ENCODE results near the gene C20orf204. TPM values are rescaled to one million over a fixed set of nuclear protein-coding genes. Genes with fewer than 3 reads are reported as not detected.
A peak's percentile ranks its signal among the peaks of the same experiment; 100 is the strongest.

C20orf204 gene
- total and polyA plus RNA-seq, 9 of the 15 experiments (the other 6 are each of a cell fraction or from before 2014, with no cell fraction given) = 0.11 to 1.1 (median 0.36) TPM; not detected in 2

DNA sequence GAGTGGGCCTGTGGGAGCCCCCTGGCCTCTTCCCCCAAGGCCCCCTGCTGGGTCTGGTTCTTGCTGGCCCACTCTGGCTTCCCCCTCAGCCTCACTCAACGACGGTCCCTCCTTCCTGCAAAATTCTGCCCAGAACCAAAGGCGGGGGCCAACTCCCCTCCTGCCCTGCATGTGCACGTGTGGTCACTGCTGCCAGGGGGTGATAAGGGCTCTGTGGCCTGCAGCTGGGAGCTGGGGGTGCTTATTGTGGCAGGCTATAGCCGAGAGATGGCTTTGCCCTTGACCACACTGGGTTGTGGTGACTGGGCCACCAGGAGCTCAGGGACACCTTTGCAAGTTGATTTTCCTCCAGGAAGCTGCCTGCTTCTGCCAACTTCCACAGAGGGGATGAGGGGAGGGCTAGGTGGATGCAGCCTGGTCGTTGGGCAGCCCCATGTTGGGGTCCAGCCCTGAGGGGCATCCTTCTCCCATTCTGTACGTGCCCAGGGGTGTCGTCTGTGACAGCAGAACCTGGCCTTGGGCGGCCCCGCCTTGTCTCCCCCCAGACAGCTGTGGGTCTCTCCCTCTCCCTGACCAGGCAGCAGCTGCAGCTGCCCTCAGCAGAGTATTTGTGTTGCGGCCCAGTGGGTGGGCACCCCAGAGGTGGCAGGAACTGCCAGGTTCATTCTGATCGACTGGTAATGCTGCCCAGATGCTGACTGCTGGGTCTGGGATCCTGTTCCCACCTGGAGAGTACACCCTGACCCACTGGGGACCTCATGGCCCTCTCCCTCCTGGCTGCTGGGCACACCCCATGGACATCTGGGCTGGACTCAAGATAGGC is 32.6 kb downstream of the C20orf204 start:
- H3K4me1 ChIP-seq (replicated peaks in 1 of 2; ENCODE audit: control insufficient read depth in 2 of 2, insufficient read depth in 2 of 2, low read length in 2 of 2) = peaks cover 30 to 93% of the 10 kb centered on the region in 2 experiments
- H3K9me1 ChIP-seq (ENCODE audit: control insufficient read depth, insufficient read depth, low read length) = peaks cover 3% of the 10 kb centered on the region
- ChIA-PET CTCF (ENCODE audit: low intra/inter-chr PET ratio) (no interaction called here), POLR2A (interaction anchor here (0.6 to 1.0 kb wide), 2 partner anchors 8 to 18 kb away, joined by 4 to 5 read pairs; no protein-coding TSS in a partner anchor)
- H3K4me2 ChIP-seq (ENCODE audit: insufficient read depth, low read length) = no peak overlapping the region
- no peak overlapping the region for H3K27ac ChIP-seq (ENCODE audit: extremely low read depth, low read depth, low read length)
- peaks cover 1% of the 10 kb centered on the region; the same call in 1 of the 3 replicates for H3K36me3 ChIP-seq (ENCODE audit: control insufficient read depth, insufficient read depth, low read length)
- no peak for DNase-seq (ENCODE audit: extremely low read depth in 1 of 4, low spot score in 3 of 4)
- in situ Hi-C loops (cut with MboI) = no loop called here
- no peaks in the 10 kb centered on the region for H4K20me1 ChIP-seq (replicated peaks; ENCODE audit: control insufficient read depth, insufficient read depth, low read length)
- intact Hi-C loops (cut with micrococcal nuclease) = no loop called here
- H3K27me3 ChIP-seq (ENCODE audit: control insufficient read depth in 2 of 2, insufficient read depth in 2 of 2, low read length in 2 of 2) = no peaks in the 10 kb centered on the region
- no peak for ATAC-seq
- 0 out of 3 replicates have a peak, but pooled peaks cover under 1% of the 10 kb centered on the region for H3K79me2 ChIP-seq (ENCODE audit: control insufficient read depth, insufficient read depth, low read length)
- no peak for FAIRE-seq
- no peaks in the 10 kb centered on the region for H3K9me3 ChIP-seq (replicated peaks; ENCODE audit: control insufficient read depth, insufficient read depth, low read depth, low read length)
- peak overlapping the region in 1 of 2 experiments; percentile 76; a peak in 2 of 4 replicates for H3K9ac ChIP-seq (ENCODE audit: insufficient read depth in 1 of 2, low read depth in 2 of 2, low read length in 2 of 2)
- no peak overlapping the region for H3K4me3 ChIP-seq
- WGBS (ENCODE audit: insufficient coverage, low coverage, missing lambda C conversion rate) = 34% methylated on average over 12 of the region's 12 CpGs
- H2AFZ ChIP-seq (ENCODE audit: low read depth, low read length) = no peak overlapping the region
- no TSS peak for BruUV-seq (replicated peaks)
- TF ChIP-seq, protein P1, sequence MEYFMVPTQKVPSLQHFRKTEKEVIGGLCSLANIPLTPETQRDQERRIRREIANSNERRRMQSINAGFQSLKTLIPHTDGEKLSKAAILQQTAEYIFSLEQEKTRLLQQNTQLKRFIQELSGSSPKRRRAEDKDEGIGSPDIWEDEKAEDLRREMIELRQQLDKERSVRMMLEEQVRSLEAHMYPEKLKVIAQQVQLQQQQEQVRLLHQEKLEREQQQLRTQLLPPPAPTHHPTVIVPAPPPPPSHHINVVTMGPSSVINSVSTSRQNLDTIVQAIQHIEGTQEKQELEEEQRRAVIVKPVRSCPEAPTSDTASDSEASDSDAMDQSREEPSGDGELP (CRISPR knock-in tag; IDR thresholded peaks at IDR 0.05; ENCODE audit: borderline replicate concordance) = peak; percentile 73
- TF ChIP-seq, protein P2, sequence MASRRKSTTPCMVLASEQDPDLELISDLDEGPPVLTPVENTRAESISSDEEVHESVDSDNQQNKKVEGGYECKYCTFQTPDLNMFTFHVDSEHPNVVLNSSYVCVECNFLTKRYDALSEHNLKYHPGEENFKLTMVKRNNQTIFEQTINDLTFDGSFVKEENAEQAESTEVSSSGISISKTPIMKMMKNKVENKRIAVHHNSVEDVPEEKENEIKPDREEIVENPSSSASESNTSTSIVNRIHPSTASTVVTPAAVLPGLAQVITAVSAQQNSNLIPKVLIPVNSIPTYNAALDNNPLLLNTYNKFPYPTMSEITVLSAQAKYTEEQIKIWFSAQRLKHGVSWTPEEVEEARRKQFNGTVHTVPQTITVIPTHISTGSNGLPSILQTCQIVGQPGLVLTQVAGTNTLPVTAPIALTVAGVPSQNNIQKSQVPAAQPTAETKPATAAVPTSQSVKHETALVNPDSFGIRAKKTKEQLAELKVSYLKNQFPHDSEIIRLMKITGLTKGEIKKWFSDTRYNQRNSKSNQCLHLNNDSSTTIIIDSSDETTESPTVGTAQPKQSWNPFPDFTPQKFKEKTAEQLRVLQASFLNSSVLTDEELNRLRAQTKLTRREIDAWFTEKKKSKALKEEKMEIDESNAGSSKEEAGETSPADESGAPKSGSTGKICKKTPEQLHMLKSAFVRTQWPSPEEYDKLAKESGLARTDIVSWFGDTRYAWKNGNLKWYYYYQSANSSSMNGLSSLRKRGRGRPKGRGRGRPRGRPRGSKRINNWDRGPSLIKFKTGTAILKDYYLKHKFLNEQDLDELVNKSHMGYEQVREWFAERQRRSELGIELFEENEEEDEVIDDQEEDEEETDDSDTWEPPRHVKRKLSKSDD (conservative IDR thresholded peaks at IDR 0.05; ENCODE audit: low read length) = no peak
- no peak for TF ChIP-seq HMG20B (CRISPR knock-in tag; IDR thresholded peaks at IDR 0.05)
- TF ChIP-seq, protein P3, sequence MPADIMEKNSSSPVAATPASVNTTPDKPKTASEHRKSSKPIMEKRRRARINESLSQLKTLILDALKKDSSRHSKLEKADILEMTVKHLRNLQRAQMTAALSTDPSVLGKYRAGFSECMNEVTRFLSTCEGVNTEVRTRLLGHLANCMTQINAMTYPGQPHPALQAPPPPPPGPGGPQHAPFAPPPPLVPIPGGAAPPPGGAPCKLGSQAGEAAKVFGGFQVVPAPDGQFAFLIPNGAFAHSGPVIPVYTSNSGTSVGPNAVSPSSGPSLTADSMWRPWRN (IDR thresholded peaks at IDR 0.05; ENCODE audit: low read depth) = no peak
- TF ChIP-seq, protein P4, sequence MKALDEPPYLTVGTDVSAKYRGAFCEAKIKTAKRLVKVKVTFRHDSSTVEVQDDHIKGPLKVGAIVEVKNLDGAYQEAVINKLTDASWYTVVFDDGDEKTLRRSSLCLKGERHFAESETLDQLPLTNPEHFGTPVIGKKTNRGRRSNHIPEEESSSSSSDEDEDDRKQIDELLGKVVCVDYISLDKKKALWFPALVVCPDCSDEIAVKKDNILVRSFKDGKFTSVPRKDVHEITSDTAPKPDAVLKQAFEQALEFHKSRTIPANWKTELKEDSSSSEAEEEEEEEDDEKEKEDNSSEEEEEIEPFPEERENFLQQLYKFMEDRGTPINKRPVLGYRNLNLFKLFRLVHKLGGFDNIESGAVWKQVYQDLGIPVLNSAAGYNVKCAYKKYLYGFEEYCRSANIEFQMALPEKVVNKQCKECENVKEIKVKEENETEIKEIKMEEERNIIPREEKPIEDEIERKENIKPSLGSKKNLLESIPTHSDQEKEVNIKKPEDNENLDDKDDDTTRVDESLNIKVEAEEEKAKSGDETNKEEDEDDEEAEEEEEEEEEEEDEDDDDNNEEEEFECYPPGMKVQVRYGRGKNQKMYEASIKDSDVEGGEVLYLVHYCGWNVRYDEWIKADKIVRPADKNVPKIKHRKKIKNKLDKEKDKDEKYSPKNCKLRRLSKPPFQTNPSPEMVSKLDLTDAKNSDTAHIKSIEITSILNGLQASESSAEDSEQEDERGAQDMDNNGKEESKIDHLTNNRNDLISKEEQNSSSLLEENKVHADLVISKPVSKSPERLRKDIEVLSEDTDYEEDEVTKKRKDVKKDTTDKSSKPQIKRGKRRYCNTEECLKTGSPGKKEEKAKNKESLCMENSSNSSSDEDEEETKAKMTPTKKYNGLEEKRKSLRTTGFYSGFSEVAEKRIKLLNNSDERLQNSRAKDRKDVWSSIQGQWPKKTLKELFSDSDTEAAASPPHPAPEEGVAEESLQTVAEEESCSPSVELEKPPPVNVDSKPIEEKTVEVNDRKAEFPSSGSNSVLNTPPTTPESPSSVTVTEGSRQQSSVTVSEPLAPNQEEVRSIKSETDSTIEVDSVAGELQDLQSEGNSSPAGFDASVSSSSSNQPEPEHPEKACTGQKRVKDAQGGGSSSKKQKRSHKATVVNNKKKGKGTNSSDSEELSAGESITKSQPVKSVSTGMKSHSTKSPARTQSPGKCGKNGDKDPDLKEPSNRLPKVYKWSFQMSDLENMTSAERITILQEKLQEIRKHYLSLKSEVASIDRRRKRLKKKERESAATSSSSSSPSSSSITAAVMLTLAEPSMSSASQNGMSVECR (CRISPR knock-in tag; IDR thresholded peaks at IDR 0.05) = no peak
- no peak for TF ChIP-seq HSF4 (CRISPR knock-in tag; IDR thresholded peaks at IDR 0.05; ENCODE audit: borderline replicate concordance)
- no peak for TF ChIP-seq KAT7 (CRISPR knock-in tag; IDR thresholded peaks at IDR 0.05; ENCODE audit: borderline replicate concordance)
- TF ChIP-seq EP400 (IDR thresholded peaks at IDR 0.05) = no peak
- TF ChIP-seq ZNF174 (CRISPR knock-in tag; IDR thresholded peaks at IDR 0.05) = no peak
- no peak for TF ChIP-seq FOSL1 (tag; conservative IDR thresholded peaks at IDR 0.05)
- TF ChIP-seq TCF3 (CRISPR knock-in tag; IDR thresholded peaks at IDR 0.05) = peak; percentile 61
- TF ChIP-seq NCOA6 (IDR thresholded peaks at IDR 0.05) = no peak
- TF ChIP-seq BHLHE40 (IDR thresholded peaks at IDR 0.05; ENCODE audit: low read length) = peak; percentile 85
